ENCODE data around the gene CELF6.

Gene CELF6

GRCh38 chr15:72319985-72320671, at the start of gene CELF6:
Gene CELF6 (minus strand): TSS chr15:72320157. CDS start chr15:72319874, 283 bp downstream.
- H3K4me3 ChIP-seq (ENCODE audit: low read depth, low read length) = peak within 1 kb of the TSS; percentile 67
- POLR2A ChIA-PET = interaction anchor here (1.1 kb wide), 1 partner anchor 12 kb away, joined by 3 read pairs; no protein-coding TSS in a partner anchor
- TF ChIP-seq, protein P1, sequence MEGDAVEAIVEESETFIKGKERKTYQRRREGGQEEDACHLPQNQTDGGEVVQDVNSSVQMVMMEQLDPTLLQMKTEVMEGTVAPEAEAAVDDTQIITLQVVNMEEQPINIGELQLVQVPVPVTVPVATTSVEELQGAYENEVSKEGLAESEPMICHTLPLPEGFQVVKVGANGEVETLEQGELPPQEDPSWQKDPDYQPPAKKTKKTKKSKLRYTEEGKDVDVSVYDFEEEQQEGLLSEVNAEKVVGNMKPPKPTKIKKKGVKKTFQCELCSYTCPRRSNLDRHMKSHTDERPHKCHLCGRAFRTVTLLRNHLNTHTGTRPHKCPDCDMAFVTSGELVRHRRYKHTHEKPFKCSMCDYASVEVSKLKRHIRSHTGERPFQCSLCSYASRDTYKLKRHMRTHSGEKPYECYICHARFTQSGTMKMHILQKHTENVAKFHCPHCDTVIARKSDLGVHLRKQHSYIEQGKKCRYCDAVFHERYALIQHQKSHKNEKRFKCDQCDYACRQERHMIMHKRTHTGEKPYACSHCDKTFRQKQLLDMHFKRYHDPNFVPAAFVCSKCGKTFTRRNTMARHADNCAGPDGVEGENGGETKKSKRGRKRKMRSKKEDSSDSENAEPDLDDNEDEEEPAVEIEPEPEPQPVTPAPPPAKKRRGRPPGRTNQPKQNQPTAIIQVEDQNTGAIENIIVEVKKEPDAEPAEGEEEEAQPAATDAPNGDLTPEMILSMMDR (IDR thresholded peaks at IDR 0.05; ENCODE audit: insufficient read depth, low read length, missing control alignments) = no peak
- CTCF ChIA-PET = interaction anchor here (1.7 kb wide), 1 partner anchor 8 kb away, joined by 9 read pairs; no protein-coding TSS in a partner anchor
- DNase-seq (ENCODE audit: low read depth, low spot score) = peak; percentile 14

- TF ChIP-seq, protein P1 (IDR thresholded peaks at IDR 0.05; ENCODE audit: insufficient read depth, low read length, missing control alignments) = no peak
- no peak overlapping the region for H3K4me3 ChIP-seq (ENCODE audit: low read depth, low read length)
- no peak for DNase-seq (ENCODE audit: low read depth, low spot score)
- ChIA-PET CTCF (no interaction called here), POLR2A (no interaction called here)
Observed at GRCh38 chr15:72368899-72369298, 48.9 kb upstream of the CELF6 start.

- DNase-seq (ENCODE audit: low read depth, low spot score) = no peak
- H3K4me3 ChIP-seq (ENCODE audit: low read depth, low read length) = no peak overlapping the region
- ChIA-PET POLR2A (no interaction called here), CTCF (no interaction called here)
- TF ChIP-seq, protein P1 (IDR thresholded peaks at IDR 0.05; ENCODE audit: insufficient read depth, low read length, missing control alignments) = no peak
Observed at GRCh38 chr15:72368325-72368724, 48.4 kb upstream of the CELF6 start.

GRCh38 chr15:72365844-72366243, 45.9 kb upstream of the CELF6 start:
- ChIA-PET POLR2A (no interaction called here), CTCF (interaction anchor here (1.5 kb wide), 1 partner anchor 10 kb away, joined by 3 read pairs; no protein-coding TSS in a partner anchor)
- H3K4me3 ChIP-seq (ENCODE audit: low read depth, low read length) = no peak overlapping the region
- TF ChIP-seq, protein P1 (IDR thresholded peaks at IDR 0.05; ENCODE audit: insufficient read depth, low read length, missing control alignments) = no peak
- no peak for DNase-seq (ENCODE audit: low read depth, low spot score)

DNA sequence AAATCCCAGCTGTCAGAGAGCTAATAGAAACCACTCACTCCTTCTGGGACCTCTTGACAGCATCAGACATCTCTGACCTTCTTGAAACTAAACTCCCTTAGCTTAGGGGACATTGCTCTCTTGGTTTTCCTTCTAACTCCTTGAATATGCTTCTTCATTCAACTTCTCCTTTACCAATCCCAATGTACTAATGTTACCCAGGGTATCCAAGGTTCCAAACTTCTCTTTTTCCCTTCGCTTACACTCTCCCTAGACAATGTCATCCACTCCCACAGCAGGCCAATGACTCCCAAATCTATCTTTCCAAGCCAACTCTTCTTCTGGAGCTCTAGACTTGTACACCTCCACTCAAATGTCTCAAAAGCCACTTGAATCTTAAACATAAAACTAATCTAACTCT, 41.2 kb upstream of the CELF6 start:
- CTCF ChIA-PET = no interaction called here
- no peak overlapping the region for H3K4me3 ChIP-seq (ENCODE audit: low read depth, low read length)
- TF ChIP-seq, protein P1 (IDR thresholded peaks at IDR 0.05; ENCODE audit: insufficient read depth, low read length, missing control alignments) = no peak
- POLR2A ChIA-PET = interaction anchor here (0.8 kb wide), 1 partner anchor 21 kb away, joined by 4 read pairs; no protein-coding TSS in a partner anchor
- DNase-seq (ENCODE audit: low read depth, low spot score) = no peak

- DNase-seq (ENCODE audit: low read depth, low spot score) = peak; percentile 33
- no peak overlapping the region for H3K4me3 ChIP-seq (ENCODE audit: low read depth, low read length)
- TF ChIP-seq, protein P1 (IDR thresholded peaks at IDR 0.05; ENCODE audit: insufficient read depth, low read length, missing control alignments) = no peak
- ChIA-PET CTCF (interaction anchor here (1.2 kb wide), 1 partner anchor 241 kb away, joined by 3 read pairs; no protein-coding TSS in a partner anchor), POLR2A (no interaction called here)
Observed at GRCh38 chr15:72358650-72359171, 38.8 kb upstream of the CELF6 start.

Measured in AG04449 (cell line).